ENCODE measurements around the gene SYNC. TPM values are rescaled to one million over a fixed set of nuclear protein-coding genes. Genes with fewer than 3 reads are reported as not detected.

SYNC gene
- total and polyA plus RNA-seq, 9 of the 15 experiments (the other 6 are each of a cell fraction or from before 2014, with no cell fraction given): 0.49 to 1.1 (median 0.87) TPM

DNA sequence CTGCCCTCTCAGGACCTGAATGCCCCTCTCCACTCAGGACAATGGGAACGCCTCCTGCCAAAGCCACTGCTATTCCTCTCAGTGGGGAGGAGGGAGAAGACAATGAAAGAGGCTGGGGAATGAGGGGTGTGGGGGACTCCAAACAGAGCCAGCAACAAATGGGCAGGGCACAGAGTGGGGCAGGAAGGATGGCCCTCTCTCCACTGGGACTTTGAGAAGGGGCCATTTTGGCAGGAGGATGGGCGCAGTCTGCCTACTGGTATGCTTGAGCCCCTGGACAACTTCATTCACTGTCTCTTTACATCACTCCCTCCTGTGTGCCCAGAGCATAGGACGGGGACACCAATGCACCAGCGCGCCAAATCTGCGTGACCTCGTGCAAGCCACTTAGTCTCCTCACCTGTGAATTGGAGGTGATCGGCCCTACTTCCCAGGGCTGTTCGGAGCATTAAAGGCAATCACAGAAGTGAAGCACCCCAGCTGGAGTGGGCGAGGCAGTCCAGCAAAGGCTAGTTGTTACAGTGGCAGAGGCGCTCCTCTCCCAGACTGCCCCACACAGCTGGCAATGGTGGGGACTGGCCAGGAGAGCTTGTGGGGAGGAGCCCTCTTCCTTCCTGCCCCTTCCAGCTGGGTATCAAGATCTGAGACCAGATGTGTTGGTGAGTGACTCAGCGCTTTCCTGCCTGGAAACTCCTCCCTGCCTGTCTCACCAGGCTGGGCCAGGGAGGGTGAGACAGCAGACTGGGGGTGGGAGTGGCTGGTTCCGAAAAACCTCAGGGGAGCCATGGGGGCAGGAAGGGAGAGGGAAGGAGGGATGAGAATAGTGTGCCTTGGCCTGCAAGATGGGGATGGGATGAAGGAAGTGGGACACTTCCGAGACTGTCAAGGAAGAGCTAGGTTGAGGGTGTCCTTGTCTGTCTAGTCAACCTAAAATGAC, 22.4 kb upstream of the SYNC start (continued):
- TF ChIP-seq, protein P1, sequence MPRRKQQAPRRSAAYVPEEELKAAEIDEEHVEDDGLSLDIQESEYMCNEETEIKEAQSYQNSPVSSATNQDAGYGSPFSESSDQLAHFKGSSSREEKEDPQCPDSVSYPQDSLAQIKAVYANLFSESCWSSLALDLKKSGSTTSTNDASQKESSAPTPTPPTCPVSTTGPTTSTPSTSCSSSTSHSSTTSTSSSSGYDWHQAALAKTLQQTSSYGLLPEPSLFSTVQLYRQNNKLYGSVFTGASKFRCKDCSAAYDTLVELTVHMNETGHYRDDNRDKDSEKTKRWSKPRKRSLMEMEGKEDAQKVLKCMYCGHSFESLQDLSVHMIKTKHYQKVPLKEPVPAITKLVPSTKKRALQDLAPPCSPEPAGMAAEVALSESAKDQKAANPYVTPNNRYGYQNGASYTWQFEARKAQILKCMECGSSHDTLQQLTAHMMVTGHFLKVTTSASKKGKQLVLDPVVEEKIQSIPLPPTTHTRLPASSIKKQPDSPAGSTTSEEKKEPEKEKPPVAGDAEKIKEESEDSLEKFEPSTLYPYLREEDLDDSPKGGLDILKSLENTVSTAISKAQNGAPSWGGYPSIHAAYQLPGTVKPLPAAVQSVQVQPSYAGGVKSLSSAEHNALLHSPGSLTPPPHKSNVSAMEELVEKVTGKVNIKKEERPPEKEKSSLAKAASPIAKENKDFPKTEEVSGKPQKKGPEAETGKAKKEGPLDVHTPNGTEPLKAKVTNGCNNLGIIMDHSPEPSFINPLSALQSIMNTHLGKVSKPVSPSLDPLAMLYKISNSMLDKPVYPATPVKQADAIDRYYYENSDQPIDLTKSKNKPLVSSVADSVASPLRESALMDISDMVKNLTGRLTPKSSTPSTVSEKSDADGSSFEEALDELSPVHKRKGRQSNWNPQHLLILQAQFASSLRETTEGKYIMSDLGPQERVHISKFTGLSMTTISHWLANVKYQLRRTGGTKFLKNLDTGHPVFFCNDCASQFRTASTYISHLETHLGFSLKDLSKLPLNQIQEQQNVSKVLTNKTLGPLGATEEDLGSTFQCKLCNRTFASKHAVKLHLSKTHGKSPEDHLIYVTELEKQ (CRISPR knock-in tag; IDR thresholded peaks at IDR 0.05): no peak
- TF ChIP-seq SMARCE1 (IDR thresholded peaks at IDR 0.05) (peak; percentile 97), FOXK2 (conservative IDR thresholded peaks at IDR 0.05 in 1 of 2, IDR thresholded peaks at IDR 0.05 in 1 of 2; ENCODE audit: low read depth in 2 of 2) (peak in 1 of 2 experiments; percentile 27; a peak in 1 of 4 replicates), RAD21 (CRISPR knock-in tag; conservative IDR thresholded peaks at IDR 0.05 in 1 of 2, IDR thresholded peaks at IDR 0.05 in 1 of 2) (peak in 1 of 2 experiments; percentile 6; a peak in 1 of 4 replicates), ZNF512 (tag; IDR thresholded peaks at IDR 0.05) (no peak), MCM7 (IDR thresholded peaks at IDR 0.05) (peak in 1 of 2 experiments; percentile 48; a peak in 1 of 4 replicates), DNMT1 (IDR thresholded peaks at IDR 0.05) (0 out of 2 replicates have a peak, but pooled peaks have one; percentile 57), RBM34 (IDR thresholded peaks at IDR 0.05; ENCODE audit: borderline replicate concordance, insufficient read depth, low read length) (no peak), POLR2H (tag; IDR thresholded peaks at IDR 0.05; ENCODE audit: low read depth) (no peak), EHMT2 (IDR thresholded peaks at IDR 0.05) (0 out of 2 replicates have a peak, but pooled peaks have one; percentile 29), MAFG (tag; conservative IDR thresholded peaks at IDR 0.05) (peak; percentile 100), NFE2 (IDR thresholded peaks at IDR 0.05; ENCODE audit: low read depth) (peak; percentile 100), PHF20 (IDR thresholded peaks at IDR 0.05; ENCODE audit: partially characterized antibody) (no peak), ZC3H4 (CRISPR knock-in tag; IDR thresholded peaks at IDR 0.05; ENCODE audit: borderline replicate concordance) (no peak), ZNF239 (CRISPR knock-in tag; IDR thresholded peaks at IDR 0.05) (peak; percentile 44; the same call in 1 of the 2 replicates)
- TF ChIP-seq, protein P2, sequence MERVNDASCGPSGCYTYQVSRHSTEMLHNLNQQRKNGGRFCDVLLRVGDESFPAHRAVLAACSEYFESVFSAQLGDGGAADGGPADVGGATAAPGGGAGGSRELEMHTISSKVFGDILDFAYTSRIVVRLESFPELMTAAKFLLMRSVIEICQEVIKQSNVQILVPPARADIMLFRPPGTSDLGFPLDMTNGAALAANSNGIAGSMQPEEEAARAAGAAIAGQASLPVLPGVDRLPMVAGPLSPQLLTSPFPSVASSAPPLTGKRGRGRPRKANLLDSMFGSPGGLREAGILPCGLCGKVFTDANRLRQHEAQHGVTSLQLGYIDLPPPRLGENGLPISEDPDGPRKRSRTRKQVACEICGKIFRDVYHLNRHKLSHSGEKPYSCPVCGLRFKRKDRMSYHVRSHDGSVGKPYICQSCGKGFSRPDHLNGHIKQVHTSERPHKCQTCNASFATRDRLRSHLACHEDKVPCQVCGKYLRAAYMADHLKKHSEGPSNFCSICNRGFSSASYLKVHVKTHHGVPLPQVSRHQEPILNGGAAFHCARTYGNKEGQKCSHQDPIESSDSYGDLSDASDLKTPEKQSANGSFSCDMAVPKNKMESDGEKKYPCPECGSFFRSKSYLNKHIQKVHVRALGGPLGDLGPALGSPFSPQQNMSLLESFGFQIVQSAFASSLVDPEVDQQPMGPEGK (CRISPR knock-in tag; IDR thresholded peaks at IDR 0.05; ENCODE audit: borderline replicate concordance): no peak
- TF ChIP-seq, protein P3, sequence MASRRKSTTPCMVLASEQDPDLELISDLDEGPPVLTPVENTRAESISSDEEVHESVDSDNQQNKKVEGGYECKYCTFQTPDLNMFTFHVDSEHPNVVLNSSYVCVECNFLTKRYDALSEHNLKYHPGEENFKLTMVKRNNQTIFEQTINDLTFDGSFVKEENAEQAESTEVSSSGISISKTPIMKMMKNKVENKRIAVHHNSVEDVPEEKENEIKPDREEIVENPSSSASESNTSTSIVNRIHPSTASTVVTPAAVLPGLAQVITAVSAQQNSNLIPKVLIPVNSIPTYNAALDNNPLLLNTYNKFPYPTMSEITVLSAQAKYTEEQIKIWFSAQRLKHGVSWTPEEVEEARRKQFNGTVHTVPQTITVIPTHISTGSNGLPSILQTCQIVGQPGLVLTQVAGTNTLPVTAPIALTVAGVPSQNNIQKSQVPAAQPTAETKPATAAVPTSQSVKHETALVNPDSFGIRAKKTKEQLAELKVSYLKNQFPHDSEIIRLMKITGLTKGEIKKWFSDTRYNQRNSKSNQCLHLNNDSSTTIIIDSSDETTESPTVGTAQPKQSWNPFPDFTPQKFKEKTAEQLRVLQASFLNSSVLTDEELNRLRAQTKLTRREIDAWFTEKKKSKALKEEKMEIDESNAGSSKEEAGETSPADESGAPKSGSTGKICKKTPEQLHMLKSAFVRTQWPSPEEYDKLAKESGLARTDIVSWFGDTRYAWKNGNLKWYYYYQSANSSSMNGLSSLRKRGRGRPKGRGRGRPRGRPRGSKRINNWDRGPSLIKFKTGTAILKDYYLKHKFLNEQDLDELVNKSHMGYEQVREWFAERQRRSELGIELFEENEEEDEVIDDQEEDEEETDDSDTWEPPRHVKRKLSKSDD (conservative IDR thresholded peaks at IDR 0.05; ENCODE audit: low read length): no peak

Data from K562 (cell line).